ENCODE results near the gene ZC4H2.
"Not testable (repeated sequence)": the region's sequence is repeated elsewhere in the genome, so short reads cannot be mapped to it uniquely, and the experiment has no call there.

ZC4H2 gene, protein sequence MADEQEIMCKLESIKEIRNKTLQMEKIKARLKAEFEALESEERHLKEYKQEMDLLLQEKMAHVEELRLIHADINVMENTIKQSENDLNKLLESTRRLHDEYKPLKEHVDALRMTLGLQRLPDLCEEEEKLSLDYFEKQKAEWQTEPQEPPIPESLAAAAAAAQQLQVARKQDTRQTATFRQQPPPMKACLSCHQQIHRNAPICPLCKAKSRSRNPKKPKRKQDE

DNA sequence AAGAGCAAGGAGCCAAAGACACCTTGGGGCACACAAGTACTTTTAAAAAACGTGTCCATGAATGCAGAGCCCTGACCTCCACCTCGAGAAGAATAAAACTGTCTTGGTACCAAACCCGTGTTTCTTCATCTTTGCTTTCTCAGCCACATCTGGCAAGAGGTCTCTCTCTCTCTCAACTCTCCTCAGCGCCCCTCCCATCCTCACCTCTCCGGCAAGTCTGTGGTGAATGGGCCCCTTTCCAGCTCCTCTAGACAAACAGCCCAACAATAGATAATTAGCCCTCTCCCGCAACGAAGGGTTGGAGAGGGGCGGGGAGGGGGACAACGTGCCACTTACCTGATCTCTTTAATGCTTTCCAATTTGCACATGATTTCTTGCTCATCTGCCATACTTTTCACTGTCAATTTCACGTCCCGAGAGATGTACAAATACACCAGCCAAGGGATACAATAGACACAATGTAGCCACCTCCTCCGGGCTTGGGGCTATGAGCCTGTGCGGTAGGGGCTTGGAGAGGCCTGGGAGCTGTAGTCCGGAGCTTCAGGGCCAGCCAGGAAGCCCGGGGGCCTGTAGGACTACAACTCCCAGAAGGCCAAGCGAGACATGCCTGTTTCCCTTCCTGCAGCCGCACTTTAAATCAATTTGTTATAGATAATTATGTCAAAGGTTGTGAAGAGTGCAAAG, at the start of gene ZC4H2:
Gene ZC4H2 (minus strand): TSS at position 462 of the 684 bp plus-strand sequence. CDS start 73 bp downstream, at position 389.
- no peak for DNase-seq

DNA sequence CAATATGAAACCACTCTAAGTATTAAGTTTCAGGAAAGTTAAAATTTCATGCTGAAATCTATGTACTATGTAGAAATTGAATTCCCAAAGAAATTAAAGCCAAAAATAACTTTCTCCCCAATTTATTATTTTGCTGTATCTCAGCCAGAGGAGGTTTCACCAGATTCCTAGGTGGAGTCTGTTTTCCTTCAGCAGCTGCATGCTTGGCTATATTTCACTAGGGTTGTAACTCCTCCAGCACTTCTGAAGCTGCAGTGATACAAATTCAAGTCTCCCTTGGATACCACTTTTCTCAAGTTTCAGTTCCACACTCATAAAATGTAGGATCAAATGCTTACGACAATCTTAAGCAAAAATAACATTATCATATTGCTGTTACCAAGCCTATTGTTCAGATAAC, 41.2 kb upstream of the ZC4H2 start:
- DNase-seq, result no peak

DNA sequence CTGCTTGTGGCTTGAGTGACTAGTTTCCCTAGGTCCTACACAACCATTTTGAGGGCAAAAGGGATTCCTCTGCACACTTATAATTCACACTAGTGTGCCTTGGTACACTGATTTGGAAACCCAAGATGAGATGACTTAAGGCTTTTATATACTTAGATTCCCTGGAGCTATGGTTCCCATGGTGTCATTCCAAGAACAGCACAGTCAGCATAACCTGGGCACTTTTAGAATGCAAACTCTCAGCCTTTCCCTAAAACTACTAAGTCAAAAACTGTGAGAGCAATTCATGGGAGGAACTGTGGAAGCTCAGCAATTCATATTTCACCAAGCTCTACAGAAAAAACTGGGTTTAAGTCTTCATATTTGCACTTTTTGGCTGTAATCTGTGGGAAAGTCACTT, 38.0 kb upstream of the ZC4H2 start:
- DNase-seq, result no peak

DNA sequence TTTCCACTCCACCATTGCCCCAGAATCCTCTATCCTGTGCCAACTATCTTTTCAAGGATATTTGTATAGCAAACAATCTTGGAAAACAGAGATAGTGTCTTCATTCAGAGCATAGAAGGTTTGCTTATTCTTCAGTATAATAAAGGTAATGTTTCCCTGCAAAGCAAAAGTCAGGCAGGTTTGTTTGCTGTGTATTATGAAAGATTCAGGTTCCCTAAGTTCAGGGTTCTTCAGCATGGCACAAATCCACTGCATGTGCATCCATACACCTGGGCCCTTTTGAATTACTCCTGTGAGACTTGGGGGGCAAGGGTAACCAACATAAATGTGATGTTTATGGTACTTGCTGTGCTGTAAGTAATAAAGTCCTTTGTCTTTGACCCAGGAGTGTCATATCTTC, 33.2 kb upstream of the ZC4H2 start:
- DNase-seq, result no peak

DNA sequence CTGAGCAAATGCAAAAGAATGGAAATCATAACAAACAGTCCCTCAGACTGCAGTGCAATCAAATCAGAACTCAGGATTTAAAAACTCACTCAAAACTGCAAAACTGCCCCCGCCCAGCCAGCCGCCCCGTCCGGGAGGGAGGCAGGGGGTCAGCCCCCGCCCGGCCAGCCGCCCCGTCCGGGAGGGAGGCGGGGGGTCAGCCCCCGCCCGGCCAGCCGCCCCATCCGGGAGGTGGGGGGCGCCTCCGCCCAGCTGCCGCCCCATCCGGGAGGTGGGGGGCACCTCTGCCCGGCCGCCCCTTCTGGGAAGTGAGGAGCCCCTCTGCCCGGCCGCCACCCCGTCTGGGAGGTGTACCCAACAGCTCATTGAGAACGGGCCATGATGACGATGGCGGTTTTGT, 26.0 kb upstream of the ZC4H2 start:
- DNase-seq, result not testable (repeated sequence)

DNA sequence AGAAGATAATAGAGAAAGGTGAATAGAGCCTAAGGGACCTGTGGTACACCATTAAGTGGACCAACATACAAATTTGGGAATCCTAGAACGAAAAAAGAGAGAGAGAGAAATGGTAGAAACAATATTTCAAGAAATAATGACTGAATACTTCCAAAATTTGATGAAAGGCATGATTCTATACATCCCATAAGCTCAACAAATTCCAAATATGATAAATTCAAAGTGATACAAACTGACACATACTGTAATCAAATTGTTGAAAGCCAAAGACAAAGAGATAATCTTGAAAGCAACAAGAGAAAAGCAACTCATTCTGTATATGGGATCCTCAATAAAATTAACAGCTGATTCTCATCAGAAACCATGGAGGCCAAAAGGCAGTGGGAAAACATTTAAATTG, 20.6 kb upstream of the ZC4H2 start:
- no peak for DNase-seq

DNA sequence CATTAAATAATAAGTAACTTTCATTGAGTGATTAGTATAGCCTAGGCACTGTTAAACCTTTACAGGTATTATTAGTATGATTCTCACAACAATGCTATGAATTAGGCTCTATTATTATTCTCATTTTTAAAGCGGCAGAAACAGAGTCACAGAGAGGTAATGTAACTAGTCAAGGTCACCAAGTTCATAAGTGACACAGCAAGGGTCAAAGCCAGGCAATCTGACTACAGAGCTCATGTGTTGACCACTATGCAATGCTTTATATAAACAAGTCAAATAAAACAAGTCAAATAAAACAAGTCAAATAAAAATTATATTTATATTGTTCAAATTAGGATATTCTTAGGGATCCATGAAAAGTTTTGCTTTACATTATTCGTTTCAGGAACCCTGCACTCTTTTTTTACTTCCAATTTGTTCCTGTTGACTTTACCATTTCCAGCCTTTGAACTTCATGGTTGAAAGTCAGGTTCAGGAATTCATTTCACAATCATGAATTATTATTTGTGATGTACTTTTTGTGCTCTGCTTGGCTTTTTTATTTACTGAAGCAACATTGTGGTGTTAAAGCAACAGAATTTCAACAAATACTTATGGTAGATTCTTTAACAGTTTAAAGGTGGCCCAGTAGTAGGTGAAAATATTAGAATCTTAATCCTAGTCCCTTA, 18.0 kb upstream of the ZC4H2 start:
- DNase-seq, result no peak

DNA sequence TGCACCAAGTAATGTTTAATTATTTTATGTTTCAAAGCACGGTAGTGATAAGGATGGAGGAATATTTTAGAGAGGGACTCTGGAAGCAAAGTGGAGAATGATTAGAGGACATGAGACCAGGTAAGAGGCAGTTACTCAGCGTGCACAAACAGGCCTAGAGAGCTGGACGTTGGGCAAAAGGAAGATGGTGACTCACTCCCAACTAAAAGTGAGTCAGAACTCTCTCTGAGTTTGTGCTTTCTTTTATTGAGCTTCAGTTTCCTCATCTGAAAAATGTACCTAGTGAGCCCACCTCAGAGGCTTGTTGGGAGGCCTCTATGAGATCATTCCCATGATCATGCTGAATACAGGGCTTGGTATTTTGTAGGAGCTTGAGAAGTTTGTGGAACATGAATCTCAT, 1.6 kb upstream of the ZC4H2 start:
- no peak for DNase-seq

DNA sequence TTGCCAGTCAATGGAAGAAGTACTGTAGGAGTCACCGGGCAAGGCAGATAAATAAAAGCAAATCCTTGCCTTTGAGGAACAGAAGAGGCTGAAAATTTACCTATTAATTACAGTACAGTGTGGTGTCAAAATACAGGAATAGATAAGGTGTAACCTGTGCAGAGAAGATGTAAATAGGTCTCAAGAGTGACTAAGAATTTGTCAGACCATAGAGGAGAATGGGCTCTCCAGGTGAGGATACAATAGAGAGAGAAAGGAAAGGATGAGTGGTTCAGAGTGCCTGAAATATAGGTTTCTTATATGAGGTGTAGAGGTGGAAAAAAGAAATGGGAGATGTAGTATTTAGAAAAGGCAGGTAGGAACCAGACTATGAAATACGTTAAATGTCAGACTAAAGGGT, 801 bp upstream of the ZC4H2 start:
- DNase-seq, result no peak

DNA sequence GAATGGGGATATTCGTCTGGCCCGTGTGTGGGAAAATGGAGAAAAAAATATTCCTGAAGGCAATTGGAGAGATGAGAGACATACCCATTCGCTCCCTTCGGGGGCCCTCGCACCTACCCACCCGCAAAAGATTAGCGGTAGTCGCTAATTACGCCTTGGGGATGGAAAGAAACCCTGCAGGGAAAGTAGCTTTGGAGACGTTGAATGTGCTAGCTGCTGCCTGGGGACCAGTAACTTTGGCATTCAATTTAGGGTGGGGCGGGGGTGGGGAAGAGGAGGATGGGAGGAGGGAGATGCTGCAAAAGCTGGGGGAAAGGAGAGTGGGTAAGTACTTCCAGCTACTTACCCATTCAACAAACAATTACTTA, 407 bp upstream of the ZC4H2 start:
- no peak for DNase-seq

DNA sequence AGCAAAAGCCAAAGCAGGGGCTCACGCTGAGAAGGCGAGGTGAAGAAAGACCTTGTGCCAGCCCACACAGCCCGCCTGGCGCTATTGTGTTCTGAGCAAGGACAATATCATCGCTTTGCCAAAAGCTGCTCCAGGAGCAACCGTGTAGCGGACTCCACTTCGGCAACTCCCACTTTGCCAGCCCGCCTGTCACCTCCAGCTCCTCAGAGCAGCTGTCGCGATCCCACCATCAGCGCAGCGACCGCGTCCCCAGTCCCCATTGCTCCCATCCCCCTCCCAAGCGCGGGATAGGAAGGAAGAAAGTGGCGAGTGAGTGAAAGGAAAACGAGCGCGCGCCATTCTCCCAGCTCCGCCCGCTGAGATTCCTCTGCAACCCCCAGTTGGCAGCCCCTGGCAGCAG, 759 bp downstream of the ZC4H2 start:
- DNase-seq, result no peak

DNA sequence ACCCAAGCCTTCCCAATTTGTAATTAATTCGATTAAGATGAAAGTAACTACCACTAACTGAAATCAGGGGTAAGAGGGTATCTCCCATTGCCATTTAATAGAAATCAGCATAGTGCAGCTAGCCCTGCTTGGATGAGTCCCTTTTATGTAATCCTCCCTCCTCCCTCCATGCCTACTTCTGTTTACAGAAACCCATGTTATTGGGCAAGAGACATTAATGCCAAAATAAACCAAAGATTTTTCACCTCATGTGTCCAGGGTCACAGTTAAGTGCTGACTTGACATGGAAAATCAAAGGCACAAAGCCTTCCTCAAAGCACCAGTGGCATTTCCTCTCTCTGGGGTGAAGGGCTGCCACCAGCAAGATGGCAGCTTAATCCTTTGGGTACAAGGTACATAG, 50.8 kb downstream of the ZC4H2 start:
- no peak for DNase-seq

DNA sequence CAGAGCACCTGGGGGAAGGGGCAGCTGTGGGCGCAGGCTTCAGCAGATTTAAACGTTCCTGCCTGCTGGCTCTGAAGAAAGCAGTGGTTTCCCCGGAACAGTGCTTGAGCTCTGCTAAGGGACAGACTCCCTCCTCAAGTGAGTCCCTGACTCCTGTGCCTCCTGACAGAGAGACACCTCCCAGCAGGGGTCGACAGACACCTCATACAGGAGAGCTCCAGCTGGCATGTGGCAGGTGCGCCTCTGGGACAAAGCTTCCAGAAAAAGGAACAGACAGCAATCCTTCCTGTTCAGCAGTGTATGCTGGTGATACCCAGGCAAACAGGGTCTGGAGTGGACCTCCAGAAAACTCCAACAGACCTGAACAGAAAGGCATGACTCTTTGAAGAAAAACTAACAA, 68.1 kb downstream of the ZC4H2 start:
- no peak for DNase-seq

DNA sequence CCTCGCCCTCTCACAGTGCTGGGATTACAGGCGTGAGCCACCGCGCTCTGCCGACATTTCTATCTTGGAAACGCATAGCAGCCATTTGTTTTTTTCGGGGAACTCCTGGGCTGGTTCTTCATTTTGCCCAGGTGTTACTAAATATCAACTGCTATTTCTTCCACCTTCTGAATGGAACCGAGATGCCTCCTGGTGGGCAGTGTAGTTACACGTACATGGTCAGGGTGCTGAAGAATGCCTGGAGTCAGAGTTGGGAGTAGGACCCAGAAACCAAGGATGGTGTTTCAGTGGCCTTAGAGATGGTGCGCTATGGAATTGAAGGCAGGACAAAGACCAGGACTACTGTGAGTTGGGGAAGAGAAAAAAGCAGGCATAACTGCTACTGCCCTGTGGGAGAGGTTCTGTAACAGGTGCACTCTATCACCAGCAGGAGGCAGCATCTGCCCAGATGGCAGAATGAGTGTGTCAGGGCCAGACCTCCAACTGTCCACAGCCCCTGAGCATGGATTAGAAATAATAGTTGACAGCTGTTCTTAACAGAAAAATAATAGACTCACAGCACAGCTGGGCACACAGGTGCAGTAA, 81.7 kb downstream of the ZC4H2 start:
- DNase-seq, result no peak

DNA sequence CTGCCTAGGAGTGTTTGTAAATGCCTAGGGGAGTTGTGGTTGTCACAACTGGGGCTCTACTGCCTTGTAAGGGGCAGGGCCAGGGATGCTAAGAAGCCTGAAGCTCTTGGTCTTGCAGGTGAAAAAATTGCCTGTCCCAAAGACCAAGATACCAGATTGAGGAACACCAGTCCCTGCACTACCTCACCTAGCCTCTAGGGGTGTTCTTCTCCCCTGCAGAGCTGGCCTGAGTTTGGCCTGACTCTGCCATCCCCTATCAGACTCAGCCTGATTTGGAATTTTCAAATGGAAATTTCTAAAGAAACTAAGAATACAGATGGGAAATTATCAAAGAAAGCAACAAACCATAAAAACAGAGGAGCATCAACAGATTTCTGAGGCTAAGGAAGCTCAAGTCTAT, 90.4 kb downstream of the ZC4H2 start:
- no peak for DNase-seq

DNA sequence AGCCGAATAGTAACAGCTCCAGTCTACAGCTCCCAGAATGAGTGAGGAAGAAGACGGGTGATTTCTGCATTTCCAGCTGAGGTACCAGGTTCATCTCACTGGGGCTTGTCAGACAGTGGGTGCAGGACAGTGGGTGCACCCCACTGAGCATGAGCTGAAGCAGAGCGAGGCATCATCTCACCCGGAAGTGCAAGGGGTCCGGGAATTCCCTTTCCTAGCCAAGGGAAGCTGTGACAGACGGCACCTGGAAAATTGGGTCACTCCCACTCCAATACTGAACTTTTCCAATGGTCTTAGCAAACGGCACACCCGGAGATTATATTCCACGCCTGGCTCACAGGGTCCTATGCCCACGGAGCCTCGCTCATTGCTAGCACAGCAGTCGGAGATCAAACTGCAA, 97.5 kb downstream of the ZC4H2 start:
- DNase-seq, result not testable (repeated sequence)

DNA sequence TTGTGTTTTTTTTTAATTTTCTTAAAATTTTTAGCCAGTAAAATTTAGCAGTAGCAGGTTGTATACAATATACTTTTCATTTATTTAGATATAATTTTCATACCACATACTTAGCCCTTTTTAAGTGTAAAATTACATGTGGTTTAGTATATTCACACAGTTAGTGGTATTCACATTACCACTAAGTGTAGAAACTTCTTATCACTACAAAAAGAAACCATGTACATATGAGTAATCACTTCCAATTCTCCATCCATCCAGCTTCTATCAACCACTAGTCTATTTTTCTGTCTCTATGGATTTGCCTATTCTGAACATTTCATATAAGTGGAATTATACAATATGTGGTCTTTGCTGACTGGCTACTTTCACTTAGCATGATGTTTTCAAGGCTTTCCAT, 109.0 kb downstream of the ZC4H2 start:
- DNase-seq, result no peak

Measured in MV-4-11 (cell line).